ENCODE data around the gene NR2F2. TPM values are rescaled to one million over a fixed set of nuclear protein-coding genes. Genes with fewer than 3 reads are reported as not detected.

NR2F2 gene
- total RNA-seq, 6 experiments from 2014 or later, result 120 to 168 (median 142) TPM

DNA sequence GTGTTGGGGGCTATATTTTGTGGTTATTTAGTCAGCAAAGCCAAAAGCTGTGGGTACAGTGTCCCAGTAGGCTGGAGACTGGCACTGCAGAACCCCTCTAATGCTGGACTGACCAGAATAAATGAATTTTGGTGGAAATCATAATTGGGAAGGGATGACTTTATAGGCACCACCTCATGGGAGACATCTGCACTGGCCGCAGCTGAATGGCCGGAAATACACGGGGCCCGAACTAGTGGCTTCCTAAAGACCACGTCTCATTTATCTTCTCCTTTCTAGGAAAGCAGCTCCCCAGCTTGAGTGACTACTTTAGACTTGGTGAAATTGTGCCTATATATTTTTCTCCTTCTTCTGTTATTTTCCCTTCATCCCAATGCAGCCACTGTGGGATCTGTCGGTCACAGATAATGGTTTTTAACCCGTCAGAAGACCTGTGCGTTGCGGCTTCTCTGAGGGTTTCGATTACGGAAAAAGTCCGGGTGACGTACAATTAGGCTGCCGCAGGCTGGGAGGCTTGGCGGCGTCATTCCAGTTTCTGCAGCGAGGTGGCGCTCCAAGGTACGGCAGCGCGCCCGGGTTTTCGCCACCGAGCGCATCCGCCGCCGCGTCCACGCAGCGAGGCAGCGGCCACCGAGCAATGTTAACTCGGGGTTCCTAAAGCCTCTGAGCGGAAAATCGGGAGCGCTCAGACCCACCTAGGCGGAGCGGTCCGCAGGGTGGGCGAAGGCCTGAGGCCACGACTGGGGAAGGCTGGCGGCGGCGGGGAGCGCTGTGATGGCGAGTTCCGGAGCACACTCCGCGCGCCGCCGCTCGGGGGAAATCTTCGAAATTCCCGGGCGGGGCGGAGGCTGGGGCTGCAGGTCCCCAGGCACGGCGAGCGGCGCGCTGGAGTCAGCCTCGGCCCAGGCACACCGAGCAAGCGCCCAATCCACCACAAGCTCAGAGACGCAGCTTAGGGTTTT, 26.3 kb downstream of the NR2F2 start:
- H3K4me1 Mint-ChIP-seq (ENCODE audit: low read depth), result peaks cover 35% of the 10 kb centered on the region
- peak overlapping the region; percentile 98 for H3K4me3 Mint-ChIP-seq
- peak; percentile 74 for DNase-seq
- H3K27me3 Mint-ChIP-seq (ENCODE audit: insufficient read depth), result peaks cover 16% of the 10 kb centered on the region
- 0 out of 2 replicates have a peak, but pooled peaks cover 5% of the 10 kb centered on the region for H3K36me3 Mint-ChIP-seq (ENCODE audit: low read depth)
- no peaks in the 10 kb centered on the region for H3K9me3 Mint-ChIP-seq
- TF ChIP-seq, protein P1, sequence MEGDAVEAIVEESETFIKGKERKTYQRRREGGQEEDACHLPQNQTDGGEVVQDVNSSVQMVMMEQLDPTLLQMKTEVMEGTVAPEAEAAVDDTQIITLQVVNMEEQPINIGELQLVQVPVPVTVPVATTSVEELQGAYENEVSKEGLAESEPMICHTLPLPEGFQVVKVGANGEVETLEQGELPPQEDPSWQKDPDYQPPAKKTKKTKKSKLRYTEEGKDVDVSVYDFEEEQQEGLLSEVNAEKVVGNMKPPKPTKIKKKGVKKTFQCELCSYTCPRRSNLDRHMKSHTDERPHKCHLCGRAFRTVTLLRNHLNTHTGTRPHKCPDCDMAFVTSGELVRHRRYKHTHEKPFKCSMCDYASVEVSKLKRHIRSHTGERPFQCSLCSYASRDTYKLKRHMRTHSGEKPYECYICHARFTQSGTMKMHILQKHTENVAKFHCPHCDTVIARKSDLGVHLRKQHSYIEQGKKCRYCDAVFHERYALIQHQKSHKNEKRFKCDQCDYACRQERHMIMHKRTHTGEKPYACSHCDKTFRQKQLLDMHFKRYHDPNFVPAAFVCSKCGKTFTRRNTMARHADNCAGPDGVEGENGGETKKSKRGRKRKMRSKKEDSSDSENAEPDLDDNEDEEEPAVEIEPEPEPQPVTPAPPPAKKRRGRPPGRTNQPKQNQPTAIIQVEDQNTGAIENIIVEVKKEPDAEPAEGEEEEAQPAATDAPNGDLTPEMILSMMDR (IDR thresholded peaks at IDR 0.05), result peak; percentile 99
- peak overlapping the region; percentile 95 for H3K27ac Mint-ChIP-seq

DNA sequence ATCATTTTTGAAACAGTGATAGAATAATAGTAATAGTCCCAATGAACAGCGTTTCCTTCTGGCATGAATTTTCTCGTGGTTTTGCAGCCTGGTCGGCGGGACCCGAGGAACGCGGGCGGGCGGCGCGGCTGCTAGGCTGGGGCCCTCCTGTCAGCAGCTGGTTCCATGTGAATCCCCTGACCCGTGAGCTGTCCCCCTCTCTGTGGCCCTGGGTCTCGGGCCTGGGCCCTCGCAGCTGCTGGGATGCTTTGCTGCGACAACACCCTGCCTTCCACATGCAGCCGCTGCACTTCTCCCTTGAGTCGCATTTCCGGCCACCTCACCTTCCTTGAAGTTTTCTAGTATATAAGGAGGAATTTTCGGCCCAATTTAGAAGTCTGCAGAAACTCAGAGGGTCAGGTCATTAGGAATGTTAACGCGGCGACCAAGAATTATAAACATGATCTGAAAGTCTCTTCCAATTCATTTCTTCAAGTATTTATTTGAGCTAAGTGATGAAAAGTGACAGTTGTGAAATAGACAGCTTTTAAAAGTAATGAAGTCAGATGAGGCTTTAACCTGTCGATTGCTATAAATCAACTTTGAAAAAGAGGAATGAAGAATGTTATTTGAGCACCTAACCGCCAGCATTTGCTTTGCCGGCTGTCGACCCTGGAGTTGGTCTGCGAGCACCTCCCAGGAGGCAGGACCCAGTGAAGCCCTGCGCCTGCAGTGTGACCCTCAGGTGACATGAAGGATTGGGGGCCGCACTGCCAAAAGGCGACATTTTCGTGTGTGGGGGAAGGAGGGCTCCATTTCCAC, 27.7 kb downstream of the NR2F2 start:
- H3K4me3 Mint-ChIP-seq, result peak overlapping the region; percentile 98

DNA sequence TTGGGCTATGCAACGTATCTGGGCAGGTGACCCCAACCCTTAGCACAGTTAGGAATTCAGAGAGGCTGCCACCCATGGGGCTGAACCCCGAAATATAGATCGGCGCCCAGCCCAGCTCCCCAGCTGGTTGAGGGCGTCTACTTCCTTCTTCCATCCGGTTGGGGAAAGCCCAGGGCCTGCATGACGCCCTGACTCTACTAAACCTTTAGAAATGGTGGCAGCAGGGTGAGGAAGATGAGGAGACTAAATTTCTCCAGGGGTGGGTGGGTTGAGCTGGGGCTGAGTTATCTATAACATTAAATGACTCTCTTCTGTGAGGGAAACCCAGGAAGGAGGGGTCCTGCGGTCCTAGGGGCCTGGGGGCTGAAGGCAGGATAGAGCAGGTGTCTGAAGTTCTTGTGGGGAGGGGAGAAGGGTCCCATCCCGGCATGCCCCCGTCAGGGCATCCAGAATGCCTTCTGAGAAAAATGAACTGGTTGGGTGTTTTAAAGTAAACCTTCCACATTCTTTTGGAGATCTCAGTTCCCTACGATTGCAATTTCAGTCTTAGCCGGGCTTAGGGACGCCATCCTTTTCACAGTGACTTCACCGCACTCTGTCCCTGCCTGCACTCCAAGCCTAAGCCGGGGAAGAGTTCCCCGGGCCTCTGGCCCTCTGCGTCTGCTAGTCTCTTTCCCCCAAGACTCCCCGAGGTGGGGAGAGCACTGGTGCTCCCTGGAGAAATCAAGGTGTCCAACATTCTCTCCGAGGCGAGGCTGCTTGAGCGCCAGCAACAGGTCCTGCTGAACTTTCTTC, 28.5 kb downstream of the NR2F2 start:
- peaks cover 5% of the 10 kb centered on the region; the same call in 1 of the 2 replicates for H3K36me3 Mint-ChIP-seq (ENCODE audit: low read depth)
- TF ChIP-seq, protein P1 (IDR thresholded peaks at IDR 0.05), result no peak
- H3K4me3 Mint-ChIP-seq, result peak overlapping the region; percentile 45; the same call in 1 of the 2 replicates
- H3K9me3 Mint-ChIP-seq, result no peaks in the 10 kb centered on the region
- H3K27ac Mint-ChIP-seq, result peak overlapping the region; percentile 38; the same call in 1 of the 2 replicates
- peaks cover 14% of the 10 kb centered on the region for H3K27me3 Mint-ChIP-seq (ENCODE audit: insufficient read depth)
- no peak for DNase-seq
- peaks cover 35% of the 10 kb centered on the region for H3K4me1 Mint-ChIP-seq (ENCODE audit: low read depth)

More for the DNA sequence above, 27.7 kb downstream of the NR2F2 start:
- Mint-ChIP-seq H3K9me3 (no peaks in the 10 kb centered on the region), H3K27ac (peak overlapping the region; percentile 95), H3K27me3 (ENCODE audit: insufficient read depth) (peaks cover 12% of the 10 kb centered on the region), H3K4me1 (ENCODE audit: low read depth) (peaks cover 36% of the 10 kb centered on the region), H3K36me3 (ENCODE audit: low read depth) (peaks cover 5% of the 10 kb centered on the region; the same call in 1 of the 2 replicates)
- no peak for DNase-seq
- TF ChIP-seq, protein P1 (IDR thresholded peaks at IDR 0.05), result no peak

DNA sequence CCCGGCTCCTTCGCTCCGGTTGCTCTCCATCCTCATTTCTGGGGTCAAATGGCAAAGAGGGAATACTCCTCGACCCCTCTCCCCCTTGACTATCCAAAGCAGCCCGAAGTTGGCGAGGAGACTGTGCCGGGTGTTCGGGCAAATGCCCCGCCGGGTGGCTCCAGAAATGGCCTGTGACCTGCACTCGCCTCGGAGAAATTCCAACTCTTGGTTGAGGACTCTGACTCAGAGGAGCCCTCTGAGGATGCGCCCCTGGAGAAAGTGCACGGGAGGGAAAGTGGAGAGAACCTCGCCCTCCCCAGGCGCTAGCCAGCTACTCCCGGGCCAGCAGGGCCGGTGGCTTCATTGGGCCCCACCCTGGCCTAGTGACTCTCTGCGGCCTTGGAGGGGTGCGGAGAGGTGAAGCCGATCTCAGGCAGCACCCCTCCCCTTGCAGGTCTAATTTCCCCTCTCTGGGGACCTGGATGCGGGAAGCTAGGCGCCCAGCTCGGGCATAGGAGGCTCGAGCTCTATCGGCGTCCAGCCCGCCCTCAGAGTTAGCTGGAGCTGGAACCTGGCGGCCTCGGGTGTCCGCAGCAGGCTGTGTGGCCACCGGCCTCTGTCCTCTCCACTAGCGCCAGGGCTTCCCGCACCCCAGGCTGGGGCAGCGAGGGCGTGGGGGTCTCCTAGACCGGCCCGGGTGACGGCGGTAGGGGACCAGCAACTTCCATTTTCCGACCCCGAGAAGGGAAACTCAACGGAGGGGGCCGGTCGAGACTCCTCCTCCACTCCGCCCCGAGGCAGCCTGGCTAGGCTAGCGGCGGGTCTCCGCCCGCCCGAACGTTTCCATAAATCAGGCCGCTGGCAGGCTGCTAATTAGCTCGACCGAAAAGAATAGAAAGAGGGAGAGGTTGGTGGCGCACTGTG, 29.4 kb downstream of the NR2F2 start:
- Mint-ChIP-seq H3K36me3 (ENCODE audit: low read depth) (peaks cover 5% of the 10 kb centered on the region; the same call in 1 of the 2 replicates), H3K27ac (peak overlapping the region; percentile 38; the same call in 1 of the 2 replicates), H3K4me3 (peak overlapping the region; percentile 45; the same call in 1 of the 2 replicates), H3K9me3 (no peaks in the 10 kb centered on the region), H3K27me3 (ENCODE audit: insufficient read depth) (peaks cover 14% of the 10 kb centered on the region), H3K4me1 (ENCODE audit: low read depth) (peaks cover 35% of the 10 kb centered on the region)
- peak; percentile 49 for DNase-seq
- TF ChIP-seq, protein P1 (IDR thresholded peaks at IDR 0.05), result no peak
